GM12891 (cell line): Measurements from ENCODE around the gene TENM3.

Experiments
- POLR2A ChIP-seq: IDR thresholded peaks from 2 replicates; pipeline ENCODE4 v1.6.1; 2011; ENCODE audit warnings: low read depth, low read length, control low read depth
- POLR2AphosphoS5 ChIP-seq: IDR thresholded peaks from 2 replicates; pipeline ENCODE4 v1.6.1; 2011; ENCODE audit warnings: low read depth, low read length, control low read depth
- TAF1 ChIP-seq: IDR thresholded peaks from 2 replicates; pipeline ENCODE4 v1.6.1; 2011; ENCODE audit warnings: low read depth, low read length, control low read depth

- TF ChIP-seq TAF1 (no peak), POLR2A (no peak), POLR2AphosphoS5 (no peak)
Observed at GRCh38 chr4:182216005-182216404, 27.2 kb upstream of the TENM3 start.
